Activated CD4-positive, alpha-beta T cell treated with anti-CD3 and anti-CD28 coated beads, Interleukin-2, amount 10 ng/mL, durations not matched to agents 24 days and 14 days (primary cell): Measurements from ENCODE around the gene JAML. TPM values are rescaled to one million over a fixed set of nuclear protein-coding genes. Genes with fewer than 3 reads are reported as not detected.

Experiments used
- DNase-seq: peaks from one replicate; pipeline ENCODE4 v3.0.0; 2022
- H3K27ac Mint-ChIP-seq: one replicate; pipeline ENCODE4 v1.8.0; 2022; ENCODE audit warnings: mild to moderate bottlenecking, mixed read lengths
- H3K27me3 Mint-ChIP-seq: one replicate; pipeline ENCODE4 v1.8.0; 2022; ENCODE audit warnings: mixed read lengths
- H3K36me3 Mint-ChIP-seq: one replicate; pipeline ENCODE4 v1.8.0; 2022; ENCODE audit warnings: low read depth, mild to moderate bottlenecking, mixed read lengths
- H3K4me1 Mint-ChIP-seq: one replicate; pipeline ENCODE4 v1.8.0; 2021; ENCODE audit warnings: mixed read lengths
- H3K4me3 Mint-ChIP-seq: one replicate; pipeline ENCODE4 v1.8.0; 2022; ENCODE audit warnings: mild to moderate bottlenecking, moderate library complexity, mixed read lengths
- H3K9me3 Mint-ChIP-seq: one replicate; pipeline ENCODE4 v1.8.0; 2021; ENCODE audit warnings: mixed read lengths
- intact Hi-C: fragments of 100-400 bp; cut with micrococcal nuclease; formaldehyde crosslinking; loops from one replicate; pipeline ENCODE4 v1.15.1; 2023
- total RNA-seq: library from RNA; stranded (reverse); gene quantifications from 2 replicates; pipeline ENCODE4 v1.2.3, GENCODE V29; 2022

JAML gene, protein sequence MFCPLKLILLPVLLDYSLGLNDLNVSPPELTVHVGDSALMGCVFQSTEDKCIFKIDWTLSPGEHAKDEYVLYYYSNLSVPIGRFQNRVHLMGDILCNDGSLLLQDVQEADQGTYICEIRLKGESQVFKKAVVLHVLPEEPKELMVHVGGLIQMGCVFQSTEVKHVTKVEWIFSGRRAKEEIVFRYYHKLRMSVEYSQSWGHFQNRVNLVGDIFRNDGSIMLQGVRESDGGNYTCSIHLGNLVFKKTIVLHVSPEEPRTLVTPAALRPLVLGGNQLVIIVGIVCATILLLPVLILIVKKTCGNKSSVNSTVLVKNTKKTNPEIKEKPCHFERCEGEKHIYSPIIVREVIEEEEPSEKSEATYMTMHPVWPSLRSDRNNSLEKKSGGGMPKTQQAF
- total RNA-seq: 303 and 318 TPM in 2 replicates

DNA sequence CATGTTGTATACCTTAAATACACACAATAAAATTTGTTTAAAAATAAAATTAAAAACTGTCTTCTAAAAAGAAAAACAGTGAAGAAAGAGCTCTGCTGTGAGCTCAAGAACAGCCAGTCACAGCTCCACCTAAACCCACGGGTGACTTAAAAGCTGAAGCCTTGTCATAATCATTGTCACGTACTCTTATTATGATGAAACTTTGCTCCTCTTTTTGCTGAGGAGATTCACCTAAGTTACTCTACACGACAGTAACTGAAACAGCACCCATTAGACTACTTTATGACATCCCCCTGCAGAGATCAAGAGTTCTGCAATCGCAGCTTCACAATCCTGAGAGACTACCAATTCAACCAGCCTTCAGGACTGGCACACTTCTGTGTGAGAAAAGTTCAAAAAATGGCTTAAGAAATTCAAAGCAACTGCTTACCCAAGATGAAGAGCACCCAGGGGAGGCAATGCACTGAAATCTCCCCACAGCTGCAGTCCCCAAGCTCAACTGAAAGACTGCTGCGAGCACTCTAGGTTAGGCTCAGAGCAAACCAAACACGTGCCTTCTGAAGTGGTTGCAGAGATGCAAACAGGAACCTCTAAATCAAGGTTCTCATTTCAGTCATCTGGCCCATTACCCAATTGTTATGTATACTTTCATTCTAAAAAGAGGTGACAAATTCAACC, at the start of gene JAML:
Gene JAML, minus strand, starts transcription at position 501 of the 678 bp plus-strand sequence. CDS start 10,145 bp downstream, outside the sequence.
- Mint-ChIP-seq H3K27ac (peak within 1 kb of the TSS; percentile 96), H3K4me3 (peak within 1 kb of the TSS; percentile 91), H3K4me1 (peaks cover 77% of the 10 kb centered on the region), H3K36me3 (peaks cover 80% of the 10 kb centered on the region), H3K27me3 (no peaks in the 10 kb centered on the region), H3K9me3 (peaks cover 6% of the 10 kb centered on the region)
- intact Hi-C loops: loop anchor here (1.0 to 2.0 kb wide), 5 partner anchors 7 to 214 kb away; no protein-coding TSS in a partner anchor
- DNase-seq: peak; percentile 92

DNA sequence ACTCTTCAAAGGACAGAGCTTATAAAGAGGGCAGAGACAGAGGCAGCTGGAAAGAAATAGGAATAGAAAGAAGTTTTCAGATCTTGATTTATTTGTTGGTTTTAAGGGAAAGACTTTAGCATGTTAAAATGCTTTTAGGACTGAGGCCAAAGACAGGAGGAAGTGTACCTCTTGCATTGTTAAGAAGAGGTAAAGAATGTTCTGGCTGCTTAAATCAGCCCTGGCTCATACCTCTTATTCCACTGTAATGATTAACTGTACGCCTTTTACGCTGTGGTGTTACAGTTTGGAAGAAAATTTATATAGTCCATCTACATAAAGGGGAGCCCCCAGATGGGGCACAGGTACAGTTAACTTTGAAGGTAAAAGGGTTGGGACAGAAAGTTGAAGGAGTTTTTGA, 49.4 kb upstream of the JAML start:
- H3K4me1 Mint-ChIP-seq: peaks cover 32% of the 10 kb centered on the region
- H3K27me3 Mint-ChIP-seq: peaks cover 3% of the 10 kb centered on the region
- H3K4me3 Mint-ChIP-seq: no peak overlapping the region
- H3K36me3 Mint-ChIP-seq: no peaks in the 10 kb centered on the region
- peaks cover 3% of the 10 kb centered on the region for H3K9me3 Mint-ChIP-seq
- intact Hi-C loops: no loop called here
- no peak for DNase-seq
- no peak overlapping the region for H3K27ac Mint-ChIP-seq

DNA sequence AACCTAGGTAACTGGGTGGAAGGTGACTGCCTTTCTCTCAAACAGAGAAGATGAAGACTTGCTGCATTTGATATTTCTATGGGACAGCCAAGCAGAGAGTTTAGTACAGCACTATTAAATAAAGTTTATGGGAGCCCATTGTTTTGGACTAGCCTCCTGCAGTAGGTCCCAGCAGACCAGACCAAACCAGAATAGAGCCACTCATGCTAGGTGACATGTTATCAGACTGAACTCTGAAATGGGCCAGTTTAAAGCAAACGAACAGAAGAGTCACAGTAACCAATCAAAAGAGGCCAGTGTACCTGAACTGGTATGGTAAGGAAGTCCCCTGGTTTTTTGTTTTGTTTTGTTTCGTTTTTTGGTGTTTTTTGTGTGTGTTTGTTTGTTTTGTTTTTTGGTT, 47.2 kb upstream of the JAML start:
- no peaks in the 10 kb centered on the region for H3K36me3 Mint-ChIP-seq
- intact Hi-C loops: no loop called here
- H3K9me3 Mint-ChIP-seq: peaks cover 3% of the 10 kb centered on the region
- H3K4me1 Mint-ChIP-seq: peaks cover 26% of the 10 kb centered on the region
- H3K4me3 Mint-ChIP-seq: no peak overlapping the region
- peaks cover 3% of the 10 kb centered on the region for H3K27me3 Mint-ChIP-seq
- DNase-seq: no peak
- H3K27ac Mint-ChIP-seq: no peak overlapping the region

DNA sequence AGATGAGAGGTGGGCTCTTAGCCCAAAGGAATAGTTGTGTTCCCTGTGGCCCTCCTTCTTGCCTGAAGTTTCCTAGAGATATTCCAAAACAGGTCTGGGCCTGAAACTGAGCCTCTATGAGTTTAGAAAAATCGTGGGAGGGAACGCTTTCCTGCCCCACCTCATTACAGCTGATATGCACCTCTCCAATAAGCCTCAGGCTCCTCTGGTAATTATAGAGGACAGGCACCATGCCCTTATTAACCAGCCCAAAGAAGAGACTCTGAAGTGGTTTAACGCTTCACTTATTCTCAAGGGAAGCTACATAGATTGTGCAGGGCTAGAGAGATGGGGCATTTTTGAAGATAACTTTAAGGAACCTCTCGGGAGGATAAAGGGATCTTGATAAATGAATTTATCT, 42.7 kb upstream of the JAML start:
- intact Hi-C loops: no loop called here
- peaks cover 3% of the 10 kb centered on the region for H3K36me3 Mint-ChIP-seq
- DNase-seq: no peak
- H3K9me3 Mint-ChIP-seq: no peaks in the 10 kb centered on the region
- H3K4me3 Mint-ChIP-seq: no peak overlapping the region
- no peak overlapping the region for H3K27ac Mint-ChIP-seq
- peaks cover 8% of the 10 kb centered on the region for H3K27me3 Mint-ChIP-seq
- H3K4me1 Mint-ChIP-seq: peaks cover 27% of the 10 kb centered on the region

DNA sequence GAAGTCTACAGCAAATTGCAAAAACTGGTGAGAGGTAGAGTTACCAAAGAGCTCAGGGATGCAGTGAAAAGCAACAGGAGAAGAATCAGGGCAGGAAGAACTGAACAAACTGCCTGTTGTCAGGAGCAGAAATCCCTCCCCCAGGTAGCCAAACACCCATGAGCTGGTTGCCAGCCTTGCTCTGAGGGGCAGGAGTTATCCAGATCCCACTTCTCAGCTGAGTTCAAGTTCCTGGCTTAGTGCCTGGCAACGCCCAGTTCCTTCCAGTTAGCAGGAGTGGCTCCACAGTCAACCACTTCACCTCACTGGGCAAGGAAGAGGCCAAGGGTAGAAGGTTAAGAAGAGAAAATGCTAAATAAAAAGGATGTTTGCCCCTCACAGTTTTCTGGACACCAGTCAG, 41.1 kb upstream of the JAML start:
- peaks cover 8% of the 10 kb centered on the region for H3K27me3 Mint-ChIP-seq
- DNase-seq: no peak
- peaks cover 36% of the 10 kb centered on the region for H3K4me1 Mint-ChIP-seq
- H3K27ac Mint-ChIP-seq: no peak overlapping the region
- H3K36me3 Mint-ChIP-seq: peaks cover 8% of the 10 kb centered on the region
- intact Hi-C loops: no loop called here
- no peak overlapping the region for H3K4me3 Mint-ChIP-seq
- H3K9me3 Mint-ChIP-seq: no peaks in the 10 kb centered on the region

DNA sequence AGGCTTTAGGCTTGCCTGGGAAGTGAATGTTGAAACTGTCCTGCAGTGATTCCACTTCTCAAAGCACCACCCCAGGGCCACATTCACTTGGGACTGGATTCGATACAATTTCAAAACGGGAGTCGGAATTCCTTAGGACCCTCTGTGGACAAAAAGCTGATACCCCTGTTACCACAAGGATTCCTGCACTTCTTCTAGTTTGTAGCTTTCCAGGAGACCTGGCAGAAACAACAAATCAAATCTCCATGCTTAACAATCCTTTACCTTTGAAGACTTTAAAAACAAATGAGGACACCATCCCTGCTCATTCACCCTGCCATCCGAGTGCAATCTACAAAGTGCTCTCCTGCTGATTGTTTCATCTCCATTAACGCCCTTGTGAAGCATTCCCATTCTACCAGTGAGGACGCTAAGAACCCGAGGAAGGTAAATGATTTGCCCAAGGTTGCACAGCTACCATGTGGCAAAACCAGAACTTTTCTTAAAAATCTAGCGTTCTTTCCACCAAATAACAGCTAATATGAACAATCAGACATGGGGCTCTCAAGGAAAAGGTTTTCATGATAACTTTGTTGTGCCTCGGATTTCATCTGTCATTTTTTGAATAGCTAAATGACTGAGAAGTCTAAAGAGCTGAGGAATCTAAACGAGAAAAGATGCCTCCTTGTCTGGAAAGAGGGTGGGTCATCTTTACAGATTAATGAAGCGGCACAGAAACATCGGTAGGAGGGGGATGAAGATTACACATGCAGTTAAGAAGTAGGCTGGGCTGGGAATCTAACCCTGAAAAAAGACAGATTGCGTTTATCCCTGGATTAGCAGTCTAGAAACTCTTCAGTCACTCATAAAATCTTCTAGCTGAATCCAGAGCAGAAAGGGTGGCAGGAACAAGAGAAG, 40.0 kb upstream of the JAML start:
- Mint-ChIP-seq H3K4me1 (peaks cover 40% of the 10 kb centered on the region), H3K36me3 (peaks cover 10% of the 10 kb centered on the region), H3K27me3 (peaks cover 6% of the 10 kb centered on the region), H3K27ac (peak overlapping the region; percentile 68), H3K4me3 (peak overlapping the region; percentile 82), H3K9me3 (no peaks in the 10 kb centered on the region)
- no peak for DNase-seq
- intact Hi-C loops: no loop called here

DNA sequence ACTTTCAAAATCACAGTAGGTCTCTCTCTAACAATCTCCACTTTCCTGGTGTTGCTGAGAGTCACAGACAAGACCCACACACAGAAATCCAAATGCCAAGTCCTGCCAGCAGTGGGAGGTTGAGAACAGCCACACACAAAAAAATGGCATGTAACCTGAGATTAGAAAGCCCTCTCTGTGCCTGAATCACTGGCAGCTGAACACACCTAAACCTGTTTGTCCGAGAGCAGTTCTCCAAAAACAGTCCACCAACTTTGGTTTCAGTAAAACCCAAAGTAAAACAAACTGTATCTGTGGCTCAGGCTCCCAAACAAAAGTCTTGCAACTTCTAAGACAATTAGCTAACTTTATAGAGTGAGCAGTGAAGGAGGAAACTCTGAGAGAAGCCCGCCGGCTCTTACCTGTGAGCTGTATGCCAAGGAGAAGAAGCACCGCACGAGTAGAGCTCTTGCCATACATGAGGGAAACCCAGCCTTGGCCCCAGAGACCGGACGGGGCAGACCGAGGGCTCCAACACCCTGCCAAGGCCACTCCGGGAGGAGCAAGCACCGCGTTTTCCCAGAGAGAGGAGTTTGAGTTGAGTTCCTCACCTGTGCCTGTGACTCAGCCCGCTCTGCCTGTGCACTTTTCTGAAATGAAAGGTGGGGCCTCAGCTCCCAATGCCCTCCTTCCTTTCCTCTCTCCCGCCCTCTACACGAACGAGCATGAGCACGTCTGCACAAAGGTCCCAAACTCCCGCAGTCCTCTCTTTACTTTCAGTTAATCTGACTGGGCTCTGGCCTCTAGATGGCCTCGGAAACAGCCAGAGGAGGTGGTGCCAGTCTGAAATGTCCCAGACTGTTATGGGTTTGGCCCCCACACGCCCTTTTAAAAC, 39.1 kb upstream of the JAML start, which contains the start of gene MPZL2:
Gene MPZL2, minus strand, starts transcription at position 603 of the 874 bp plus-strand sequence. Its CDS starts 144 bp downstream, at position 459.
- Mint-ChIP-seq H3K4me1 (peaks cover 40% of the 10 kb centered on the region), H3K27ac (peak within 1 kb of the TSS; percentile 68), H3K9me3 (peaks cover 5% of the 10 kb centered on the region), H3K36me3 (peaks cover 15% of the 10 kb centered on the region), H3K4me3 (peak within 1 kb of the TSS; percentile 82), H3K27me3 (peaks cover 5% of the 10 kb centered on the region)
- intact Hi-C loops: loop anchor here (2.0 kb wide), 1 partner anchor 13 kb away; no protein-coding TSS in a partner anchor
- peak; percentile 73 for DNase-seq

DNA sequence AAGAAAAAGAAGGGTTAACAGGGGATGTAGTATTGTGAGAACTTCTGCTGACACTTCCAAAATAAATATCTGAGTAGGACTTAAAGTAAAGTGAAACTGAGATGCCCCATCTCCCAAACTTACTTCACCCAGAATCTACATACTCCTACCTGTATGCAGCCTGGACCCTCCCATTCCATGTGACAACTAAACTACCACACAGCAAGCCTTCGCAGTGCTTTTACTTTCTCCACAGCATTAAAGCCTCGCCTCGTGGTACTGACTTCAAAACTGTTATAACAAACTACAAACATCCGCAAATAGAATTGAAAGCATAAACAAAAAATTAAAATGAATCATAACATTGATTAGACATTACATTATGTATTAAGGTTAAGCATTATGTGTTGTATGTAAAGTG, 38.3 kb upstream of the JAML start:
- Mint-ChIP-seq H3K36me3 (peaks cover 24% of the 10 kb centered on the region), H3K4me3 (peak overlapping the region; percentile 82), H3K4me1 (peaks cover 46% of the 10 kb centered on the region), H3K27me3 (peaks cover 5% of the 10 kb centered on the region), H3K27ac (peak overlapping the region; percentile 16), H3K9me3 (peaks cover 5% of the 10 kb centered on the region)
- intact Hi-C loops: loop anchor here (2.0 kb wide), 1 partner anchor 14 kb away; no protein-coding TSS in a partner anchor
- DNase-seq: no peak

DNA sequence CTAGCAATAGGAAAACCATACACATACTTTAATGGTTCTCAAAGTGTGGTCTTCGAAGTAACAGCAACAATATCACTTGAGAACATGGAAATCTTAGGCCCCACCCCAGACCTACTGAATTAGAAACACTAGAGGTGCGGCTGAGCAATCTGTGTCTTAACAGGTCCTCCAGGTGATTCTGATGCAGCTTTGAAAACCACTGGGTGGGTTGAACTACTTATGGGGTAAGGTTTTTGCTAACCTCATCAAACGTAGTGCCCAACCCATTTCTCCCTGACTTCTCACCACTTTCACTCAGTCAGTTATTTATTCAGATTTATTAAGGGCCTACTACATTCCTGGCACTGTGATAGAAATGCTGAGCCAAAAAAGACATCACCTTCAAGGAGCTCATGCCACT, 35.5 kb upstream of the JAML start:
- DNase-seq: no peak
- Mint-ChIP-seq H3K27ac (no peak overlapping the region), H3K36me3 (peaks cover 39% of the 10 kb centered on the region), H3K4me3 (no peak overlapping the region), H3K27me3 (peaks cover 5% of the 10 kb centered on the region), H3K9me3 (peaks cover 5% of the 10 kb centered on the region), H3K4me1 (peaks cover 43% of the 10 kb centered on the region)
- intact Hi-C loops: no loop called here

DNA sequence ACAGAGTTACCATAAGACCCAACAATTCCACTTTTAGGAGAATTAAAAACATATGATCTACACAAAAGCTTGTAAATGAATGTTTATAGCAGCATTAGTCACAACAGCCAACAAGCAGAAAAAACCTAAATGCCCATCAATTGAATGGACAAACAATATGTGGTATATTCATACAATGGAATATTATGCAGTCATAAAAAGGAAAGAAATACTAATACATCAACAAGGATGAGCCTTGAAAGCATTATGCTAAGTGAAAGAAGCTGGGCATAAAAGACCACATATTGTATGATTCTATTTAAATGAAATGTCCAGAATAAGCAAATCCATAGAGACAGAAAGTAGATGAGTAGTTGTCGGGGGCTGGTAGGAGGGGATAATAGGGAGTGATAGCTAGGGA, 34.3 kb upstream of the JAML start:
- Mint-ChIP-seq H3K27ac (no peak overlapping the region), H3K9me3 (peaks cover 5% of the 10 kb centered on the region), H3K4me1 (peaks cover 43% of the 10 kb centered on the region), H3K36me3 (peaks cover 46% of the 10 kb centered on the region), H3K4me3 (no peak overlapping the region), H3K27me3 (no peaks in the 10 kb centered on the region)
- intact Hi-C loops: no loop called here
- no peak for DNase-seq

DNA sequence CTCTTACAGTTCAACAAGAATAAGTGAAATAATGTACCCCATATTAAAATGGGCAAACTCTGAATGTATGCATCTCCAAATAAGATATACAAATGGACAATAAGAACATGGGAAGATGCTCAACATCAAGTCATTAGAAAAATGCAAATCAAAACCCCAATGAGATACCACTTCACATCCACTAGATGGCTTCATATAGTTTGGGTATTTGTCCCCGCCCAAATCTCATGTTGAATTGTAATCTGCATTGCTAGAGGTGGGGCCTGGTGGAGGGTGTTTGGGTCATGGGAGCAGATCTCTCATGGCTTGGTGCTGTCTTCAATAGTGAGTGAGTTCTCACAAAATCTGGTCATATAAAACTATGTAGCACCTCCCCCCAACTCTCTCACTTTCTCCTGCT, 33.6 kb upstream of the JAML start:
- DNase-seq: no peak
- Mint-ChIP-seq H3K27ac (peak overlapping the region; percentile 25), H3K27me3 (no peaks in the 10 kb centered on the region), H3K4me1 (peaks cover 36% of the 10 kb centered on the region), H3K36me3 (peaks cover 46% of the 10 kb centered on the region), H3K4me3 (no peak overlapping the region), H3K9me3 (peaks cover 5% of the 10 kb centered on the region)
- intact Hi-C loops: no loop called here

DNA sequence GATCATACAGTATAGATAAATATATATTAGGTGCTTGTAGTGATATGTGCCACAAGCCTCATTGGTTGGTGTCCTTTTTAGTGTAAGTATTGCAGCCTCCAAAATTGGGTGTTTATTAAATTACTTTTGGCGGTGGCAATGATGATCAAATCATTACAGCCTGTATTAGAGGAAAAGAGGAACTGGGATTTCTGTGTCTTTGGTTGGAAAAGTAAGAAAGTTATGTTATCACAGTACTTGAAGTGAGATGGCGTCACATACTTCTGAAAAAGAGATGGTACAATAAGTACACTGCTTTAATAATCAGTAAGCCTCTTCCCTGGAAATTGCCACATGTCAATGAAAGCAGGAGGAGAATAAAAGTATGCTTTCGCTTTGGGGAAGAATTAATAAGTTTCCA, 27.9 kb upstream of the JAML start:
- Mint-ChIP-seq H3K36me3 (peaks cover 31% of the 10 kb centered on the region), H3K27ac (peak overlapping the region; percentile 97), H3K4me1 (peaks cover 35% of the 10 kb centered on the region), H3K4me3 (peak overlapping the region; percentile 97), H3K27me3 (no peaks in the 10 kb centered on the region), H3K9me3 (no peaks in the 10 kb centered on the region)
- intact Hi-C loops: loop anchor here (1.0 to 5.0 kb wide), 2 partner anchors 35 to 150 kb away; partner anchors contain the start of gene ATP5MG
- no peak for DNase-seq
